ENCODE data around the gene LRRC25.

DNA sequence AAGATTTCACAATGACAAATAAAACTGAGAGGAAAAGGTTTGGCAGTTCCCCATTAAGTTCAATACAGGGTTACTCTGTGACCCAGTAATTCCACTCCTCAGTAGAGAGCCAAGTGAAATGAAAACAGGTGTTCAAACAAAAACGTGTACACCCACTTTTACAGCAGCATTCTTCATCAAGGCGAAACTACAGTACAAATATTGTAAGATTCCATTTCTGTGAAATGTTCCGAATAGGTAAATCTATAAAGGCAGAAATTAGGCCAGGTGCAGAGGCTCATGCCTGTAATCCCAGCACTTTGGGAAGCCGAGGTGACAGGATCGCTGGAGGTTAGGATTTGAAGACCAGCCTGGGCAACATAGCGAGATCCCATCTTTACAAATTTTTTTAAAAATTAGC is 20.4 kb downstream of the LRRC25 start:
- TF ChIP-seq EZH2 (IDR thresholded peaks at IDR 0.05; ENCODE audit: borderline replicate concordance, low read depth, low read length, severe bottlenecking) (no peak), FOS (IDR thresholded peaks at IDR 0.05; ENCODE audit: borderline replicate concordance, insufficient read depth, low read length) (no peak), POLR2A (IDR thresholded peaks at IDR 0.05; ENCODE audit: low read depth, low read length) (no peak), POLR2AphosphoS5 (IDR thresholded peaks at IDR 0.05; ENCODE audit: insufficient read depth, low read depth, low read length) (no peak)
- TF ChIP-seq, protein P1, sequence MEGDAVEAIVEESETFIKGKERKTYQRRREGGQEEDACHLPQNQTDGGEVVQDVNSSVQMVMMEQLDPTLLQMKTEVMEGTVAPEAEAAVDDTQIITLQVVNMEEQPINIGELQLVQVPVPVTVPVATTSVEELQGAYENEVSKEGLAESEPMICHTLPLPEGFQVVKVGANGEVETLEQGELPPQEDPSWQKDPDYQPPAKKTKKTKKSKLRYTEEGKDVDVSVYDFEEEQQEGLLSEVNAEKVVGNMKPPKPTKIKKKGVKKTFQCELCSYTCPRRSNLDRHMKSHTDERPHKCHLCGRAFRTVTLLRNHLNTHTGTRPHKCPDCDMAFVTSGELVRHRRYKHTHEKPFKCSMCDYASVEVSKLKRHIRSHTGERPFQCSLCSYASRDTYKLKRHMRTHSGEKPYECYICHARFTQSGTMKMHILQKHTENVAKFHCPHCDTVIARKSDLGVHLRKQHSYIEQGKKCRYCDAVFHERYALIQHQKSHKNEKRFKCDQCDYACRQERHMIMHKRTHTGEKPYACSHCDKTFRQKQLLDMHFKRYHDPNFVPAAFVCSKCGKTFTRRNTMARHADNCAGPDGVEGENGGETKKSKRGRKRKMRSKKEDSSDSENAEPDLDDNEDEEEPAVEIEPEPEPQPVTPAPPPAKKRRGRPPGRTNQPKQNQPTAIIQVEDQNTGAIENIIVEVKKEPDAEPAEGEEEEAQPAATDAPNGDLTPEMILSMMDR (IDR thresholded peaks at IDR 0.05; ENCODE audit: extremely low read depth in 1 of 2, insufficient read depth in 1 of 2, low read depth in 1 of 2, low read length in 2 of 2) = no peak
- TF ChIP-seq, protein P2, sequence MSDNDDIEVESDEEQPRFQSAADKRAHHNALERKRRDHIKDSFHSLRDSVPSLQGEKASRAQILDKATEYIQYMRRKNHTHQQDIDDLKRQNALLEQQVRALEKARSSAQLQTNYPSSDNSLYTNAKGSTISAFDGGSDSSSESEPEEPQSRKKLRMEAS (IDR thresholded peaks at IDR 0.05; ENCODE audit: insufficient read depth, insufficient read length) = no peak

Measured in endothelial cell of umbilical vein (primary cell).